Measurements from ENCODE around the gene SLX9.

DNA sequence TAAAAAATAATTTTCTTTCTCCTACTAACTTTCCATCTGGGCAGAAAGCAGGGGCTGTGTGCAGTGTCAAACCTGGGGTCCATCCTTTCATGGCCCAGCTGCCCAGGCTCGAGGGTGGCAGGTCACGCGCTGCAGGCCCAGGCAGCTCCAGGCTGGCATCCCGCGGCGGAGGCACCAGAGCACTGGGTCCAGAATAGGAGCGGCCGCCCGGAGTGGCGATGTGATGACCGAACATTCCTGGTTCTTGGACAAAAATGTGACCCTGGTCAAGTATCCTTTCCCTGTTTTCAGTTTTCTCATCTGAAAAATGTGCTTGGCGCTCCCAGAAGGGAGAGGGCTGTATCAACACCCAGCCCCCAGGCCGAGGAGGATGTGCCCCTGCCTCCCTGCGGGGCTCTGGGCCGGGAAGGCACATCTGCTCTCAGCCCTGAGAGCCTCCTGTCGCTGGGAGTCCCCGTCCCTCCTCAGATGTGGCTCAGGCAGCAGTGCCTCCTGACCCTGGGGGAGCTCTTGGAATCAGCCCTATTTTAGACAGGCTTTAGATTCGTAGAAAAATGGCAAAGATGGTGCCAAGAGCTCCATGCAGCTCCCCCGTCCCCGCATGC is 29.3 kb downstream of the SLX9 start:
- no peak for TF ChIP-seq EZH2 (IDR thresholded peaks at IDR 0.05; ENCODE audit: borderline replicate concordance, insufficient read depth, low read depth, low read length, poor library complexity, severe bottlenecking)
- TF ChIP-seq, protein P1, sequence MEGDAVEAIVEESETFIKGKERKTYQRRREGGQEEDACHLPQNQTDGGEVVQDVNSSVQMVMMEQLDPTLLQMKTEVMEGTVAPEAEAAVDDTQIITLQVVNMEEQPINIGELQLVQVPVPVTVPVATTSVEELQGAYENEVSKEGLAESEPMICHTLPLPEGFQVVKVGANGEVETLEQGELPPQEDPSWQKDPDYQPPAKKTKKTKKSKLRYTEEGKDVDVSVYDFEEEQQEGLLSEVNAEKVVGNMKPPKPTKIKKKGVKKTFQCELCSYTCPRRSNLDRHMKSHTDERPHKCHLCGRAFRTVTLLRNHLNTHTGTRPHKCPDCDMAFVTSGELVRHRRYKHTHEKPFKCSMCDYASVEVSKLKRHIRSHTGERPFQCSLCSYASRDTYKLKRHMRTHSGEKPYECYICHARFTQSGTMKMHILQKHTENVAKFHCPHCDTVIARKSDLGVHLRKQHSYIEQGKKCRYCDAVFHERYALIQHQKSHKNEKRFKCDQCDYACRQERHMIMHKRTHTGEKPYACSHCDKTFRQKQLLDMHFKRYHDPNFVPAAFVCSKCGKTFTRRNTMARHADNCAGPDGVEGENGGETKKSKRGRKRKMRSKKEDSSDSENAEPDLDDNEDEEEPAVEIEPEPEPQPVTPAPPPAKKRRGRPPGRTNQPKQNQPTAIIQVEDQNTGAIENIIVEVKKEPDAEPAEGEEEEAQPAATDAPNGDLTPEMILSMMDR (IDR thresholded peaks at IDR 0.05): no peak
